ENCODE data around the gene EPS8.

Gene EPS8

DNA sequence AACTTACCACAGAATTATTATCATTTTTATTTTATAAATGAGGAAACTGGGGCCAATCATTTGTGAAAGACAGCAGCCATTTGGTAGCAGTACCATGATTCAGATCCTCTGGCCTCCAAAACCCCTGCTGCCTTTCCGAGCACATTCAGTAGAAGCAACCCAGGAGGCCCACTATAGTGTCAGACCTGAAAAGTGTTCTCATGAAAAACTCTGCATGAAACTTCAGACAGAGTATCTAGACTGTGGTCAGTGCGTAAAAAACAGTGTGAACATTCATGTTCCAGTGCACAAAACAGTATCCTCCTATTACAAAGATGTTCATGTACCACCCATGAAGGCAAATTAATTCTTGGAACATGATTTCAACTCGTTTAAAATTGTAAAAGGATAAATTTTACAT is 112.0 kb downstream of the EPS8 start:
- Mint-ChIP-seq H3K27me3 (peaks cover 0 to 15% of the 10 kb centered on the region in 2 donors), H3K4me1 (ENCODE audit: low read depth in 2 of 2) (no peaks in the 10 kb centered on the region), H3K4me3 (no peak overlapping the region), H3K27ac (no peak overlapping the region), H3K9me3 (no peaks in the 10 kb centered on the region), H3K36me3 (ENCODE audit: insufficient read depth) (no peaks in the 10 kb centered on the region)
- DNase-seq (no peak), ATAC-seq (replicated peaks) (no peak)

DNA sequence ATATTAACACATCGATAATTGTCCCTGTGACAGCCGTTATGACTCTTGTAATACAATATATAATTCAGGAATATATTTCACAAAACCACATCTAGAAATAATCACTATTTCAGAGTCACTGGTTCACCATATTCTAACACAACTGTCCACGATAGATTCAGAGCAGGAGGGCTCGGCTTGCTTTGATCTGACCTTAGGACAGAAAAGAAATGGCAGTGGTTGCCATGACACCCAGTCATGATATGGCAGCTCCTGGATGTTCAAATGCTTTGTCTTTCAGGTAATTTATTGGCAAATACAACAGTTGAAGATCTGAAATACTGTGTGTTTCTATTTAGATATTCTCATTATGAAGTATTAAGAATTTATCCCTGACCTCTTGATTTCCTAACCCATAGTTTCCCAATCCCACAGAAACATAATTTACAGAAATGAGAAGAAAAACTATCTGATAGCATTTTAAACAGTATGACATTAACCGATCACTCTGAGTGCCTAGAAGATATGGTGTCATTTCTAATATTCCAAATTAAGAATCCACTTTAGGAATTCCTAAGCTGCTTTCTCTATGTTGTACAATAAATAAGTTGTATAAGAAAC is 116.4 kb downstream of the EPS8 start:
- H3K4me1 Mint-ChIP-seq (ENCODE audit: low read depth in 2 of 2): no peaks in the 10 kb centered on the region
- DNase-seq: no peak
- no peak overlapping the region for H3K4me3 Mint-ChIP-seq
- no peaks in the 10 kb centered on the region for H3K9me3 Mint-ChIP-seq
- H3K27me3 Mint-ChIP-seq: no peaks in the 10 kb centered on the region
- no peak for ATAC-seq (replicated peaks)
- no peak overlapping the region for H3K27ac Mint-ChIP-seq
- H3K36me3 Mint-ChIP-seq (ENCODE audit: insufficient read depth): no peaks in the 10 kb centered on the region

DNA sequence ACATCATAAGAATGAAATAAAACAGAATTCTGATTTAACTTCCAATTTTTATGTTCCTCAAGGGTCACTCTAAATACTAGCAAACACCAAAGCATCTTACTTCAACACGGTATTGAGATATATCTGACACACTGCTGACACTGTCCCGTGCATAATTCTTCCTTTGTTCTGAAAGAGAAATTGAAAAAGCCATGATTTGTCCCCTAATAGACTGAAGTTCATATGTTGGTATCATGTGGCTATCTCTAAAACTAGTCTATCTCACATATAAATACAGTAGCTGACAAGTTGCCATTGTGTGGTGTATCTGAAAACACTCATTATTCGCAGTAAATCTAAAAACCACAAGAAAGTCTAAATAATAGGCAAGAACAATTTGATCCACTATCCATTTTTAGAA is 118.4 kb downstream of the EPS8 start:
- Mint-ChIP-seq H3K36me3 (ENCODE audit: insufficient read depth) (no peaks in the 10 kb centered on the region), H3K4me1 (ENCODE audit: low read depth in 2 of 2) (no peaks in the 10 kb centered on the region), H3K4me3 (no peak overlapping the region), H3K27ac (no peak overlapping the region), H3K9me3 (no peaks in the 10 kb centered on the region), H3K27me3 (no peaks in the 10 kb centered on the region)
- ATAC-seq (replicated peaks): no peak
- no peak for DNase-seq

DNA sequence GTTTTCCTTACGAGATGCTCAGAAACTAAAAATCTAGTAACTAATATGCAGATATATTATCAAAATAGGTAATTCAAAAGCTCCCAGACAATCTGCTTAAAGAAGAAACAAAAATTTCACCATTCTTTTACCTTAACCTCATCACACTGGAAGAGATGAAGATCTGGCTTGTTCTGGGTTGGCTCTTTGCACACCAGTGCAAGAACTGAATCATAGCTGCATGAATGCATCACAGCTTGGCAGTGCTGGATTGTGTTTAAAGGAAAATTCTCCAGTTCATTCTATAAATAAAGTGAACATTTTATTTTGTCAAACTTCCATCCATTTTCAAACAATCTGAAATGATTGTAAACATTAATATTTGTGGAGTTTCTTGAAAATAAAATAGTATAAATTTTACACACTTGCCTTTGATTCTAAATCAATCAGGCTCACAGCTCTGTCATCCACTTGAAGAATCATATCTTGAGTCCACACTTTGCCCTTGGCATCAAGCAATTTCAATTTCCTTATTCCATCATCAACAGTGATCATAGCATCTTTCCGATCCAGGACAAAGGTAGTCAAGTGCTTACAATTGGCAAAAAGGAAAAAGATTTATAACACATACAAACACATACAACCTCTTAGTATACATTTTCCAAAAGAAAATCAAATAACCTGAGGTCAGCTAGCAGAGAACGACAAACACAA is 119.8 kb downstream of the EPS8 start:
- DNase-seq: no peak
- no peaks in the 10 kb centered on the region for H3K4me1 Mint-ChIP-seq (ENCODE audit: low read depth in 2 of 2)
- H3K4me3 Mint-ChIP-seq: no peak overlapping the region
- ATAC-seq (replicated peaks): no peak
- H3K36me3 Mint-ChIP-seq (ENCODE audit: insufficient read depth): no peaks in the 10 kb centered on the region
- H3K27ac Mint-ChIP-seq: no peak overlapping the region
- H3K27me3 Mint-ChIP-seq: no peaks in the 10 kb centered on the region
- H3K9me3 Mint-ChIP-seq: no peaks in the 10 kb centered on the region

DNA sequence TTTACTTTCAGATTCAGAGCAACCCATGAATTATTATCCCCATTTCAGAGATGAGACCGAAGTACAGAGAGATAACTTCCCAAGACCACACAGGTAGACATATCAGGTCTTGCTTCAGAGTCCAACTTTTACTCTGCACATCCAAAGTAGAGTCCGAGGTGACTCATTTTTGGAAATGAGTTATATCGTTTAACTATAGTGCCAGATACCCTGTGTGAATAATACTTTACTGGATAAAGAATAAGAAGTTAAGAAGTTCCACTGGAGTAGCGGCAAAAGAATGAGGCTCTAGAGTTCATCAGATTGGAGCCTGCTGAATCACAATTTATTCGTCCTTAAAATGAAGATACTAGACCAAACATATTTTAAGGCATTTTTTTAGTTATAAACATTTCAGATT is 124.7 kb downstream of the EPS8 start:
- Mint-ChIP-seq H3K9me3 (no peaks in the 10 kb centered on the region), H3K4me1 (ENCODE audit: low read depth in 2 of 2) (no peaks in the 10 kb centered on the region), H3K36me3 (ENCODE audit: insufficient read depth) (no peaks in the 10 kb centered on the region), H3K27me3 (no peaks in the 10 kb centered on the region), H3K4me3 (no peak overlapping the region), H3K27ac (no peak overlapping the region)
- ATAC-seq (replicated peaks) (no peak), DNase-seq (no peak)

DNA sequence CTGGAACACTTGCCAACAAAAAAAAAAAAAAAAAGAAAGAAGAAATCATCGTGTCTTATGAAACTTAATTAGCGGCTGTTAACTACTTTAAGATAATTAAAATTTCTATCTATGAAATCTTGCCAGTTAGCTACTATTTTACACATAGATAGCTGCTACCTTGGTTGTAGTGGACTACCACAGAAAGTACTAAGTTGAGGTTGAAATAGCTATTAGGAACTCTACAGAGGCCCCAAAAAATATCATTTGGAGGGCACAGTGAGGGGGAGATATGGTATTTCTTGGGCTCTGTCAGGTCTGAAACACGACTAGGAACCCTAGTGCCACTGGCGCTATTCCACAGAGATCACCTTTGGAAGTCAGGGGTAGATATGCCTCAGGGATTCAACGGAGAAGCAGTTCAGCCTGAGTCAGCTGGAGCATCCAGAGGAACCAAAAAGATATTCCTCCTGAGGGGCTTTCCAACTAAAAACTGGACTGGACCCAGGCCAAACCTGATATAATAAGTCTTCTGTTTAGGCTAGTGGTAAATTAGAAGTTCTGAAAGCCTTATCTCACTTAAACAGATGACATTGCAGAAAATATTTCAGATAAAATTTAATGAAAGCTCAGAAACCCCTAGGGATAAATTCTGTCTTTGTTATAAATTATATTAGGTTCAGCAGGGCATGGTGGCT is 126.1 kb downstream of the EPS8 start:
- H3K27ac Mint-ChIP-seq: no peak overlapping the region
- no peaks in the 10 kb centered on the region for H3K36me3 Mint-ChIP-seq (ENCODE audit: insufficient read depth)
- H3K4me3 Mint-ChIP-seq: no peak overlapping the region
- ATAC-seq (replicated peaks) (no peak), DNase-seq (no peak)
- no peaks in the 10 kb centered on the region for H3K4me1 Mint-ChIP-seq (ENCODE audit: low read depth in 2 of 2)
- H3K27me3 Mint-ChIP-seq: no peaks in the 10 kb centered on the region
- no peaks in the 10 kb centered on the region for H3K9me3 Mint-ChIP-seq

GRCh38 chr12:15662303-15662980 is 126.7 kb downstream of the EPS8 start:
- Mint-ChIP-seq H3K4me3 (no peak overlapping the region), H3K27me3 (no peaks in the 10 kb centered on the region)
- no peak for DNase-seq

GRCh38 chr12:15651371-15651770 is 137.8 kb downstream of the EPS8 start:
- Mint-ChIP-seq H3K27me3 (peaks cover 0 to 7% of the 10 kb centered on the region in 2 donors), H3K9me3 (no peaks in the 10 kb centered on the region), H3K27ac (no peak overlapping the region), H3K4me1 (ENCODE audit: low read depth in 2 of 2) (no peaks in the 10 kb centered on the region), H3K36me3 (ENCODE audit: insufficient read depth) (no peaks in the 10 kb centered on the region), H3K4me3 (no peak overlapping the region)
- DNase-seq (no peak), ATAC-seq (replicated peaks) (no peak)

More at GRCh38 chr12:15662303-15662980, 126.7 kb downstream of the EPS8 start:
- Mint-ChIP-seq H3K27ac (no peak overlapping the region), H3K36me3 (ENCODE audit: insufficient read depth) (no peaks in the 10 kb centered on the region), H3K9me3 (no peaks in the 10 kb centered on the region), H3K4me1 (ENCODE audit: low read depth in 2 of 2) (no peaks in the 10 kb centered on the region)
- ATAC-seq (replicated peaks): no peak

DNA sequence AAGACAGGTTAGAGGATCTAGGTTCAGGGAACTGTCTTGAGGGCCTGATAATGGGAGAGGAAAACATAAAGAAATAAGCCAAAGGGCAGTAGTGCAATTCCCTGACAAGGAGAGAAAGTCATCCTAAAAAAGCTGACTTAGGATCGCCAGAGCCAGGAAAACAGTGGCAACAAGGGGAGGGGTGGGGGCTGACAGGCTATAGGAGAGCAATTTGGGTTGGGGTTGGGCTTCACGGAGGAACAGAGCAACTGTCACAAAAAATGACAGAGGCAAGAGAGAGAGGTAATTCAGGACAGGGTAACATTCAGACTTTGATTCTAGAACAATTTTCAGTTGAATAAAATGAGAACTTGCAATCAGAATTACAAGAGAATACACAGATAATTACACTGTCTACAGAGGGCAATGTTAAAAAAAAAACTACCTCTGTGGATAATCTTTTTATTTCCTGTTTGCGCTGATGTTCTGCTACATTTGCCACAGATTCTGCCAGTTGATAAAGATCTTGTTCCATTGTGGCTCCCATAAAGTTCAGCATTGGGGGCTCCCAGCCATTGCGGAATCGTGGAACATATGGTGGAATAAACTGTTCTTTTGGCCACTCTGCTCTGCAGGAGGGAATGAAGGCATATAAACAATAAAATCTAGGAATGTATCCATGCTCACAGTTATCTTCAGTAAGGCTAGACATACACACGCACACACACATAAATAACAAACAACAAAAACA is 138.6 kb downstream of the EPS8 start:
- ATAC-seq (replicated peaks) (no peak), DNase-seq (no peak)
- H3K27me3 Mint-ChIP-seq: peaks cover 0 to 7% of the 10 kb centered on the region in 2 donors
- H3K27ac Mint-ChIP-seq: no peak overlapping the region
- H3K4me1 Mint-ChIP-seq (ENCODE audit: low read depth in 2 of 2): no peaks in the 10 kb centered on the region
- H3K4me3 Mint-ChIP-seq: no peak overlapping the region
- H3K9me3 Mint-ChIP-seq: no peaks in the 10 kb centered on the region
- no peaks in the 10 kb centered on the region for H3K36me3 Mint-ChIP-seq (ENCODE audit: insufficient read depth)

DNA sequence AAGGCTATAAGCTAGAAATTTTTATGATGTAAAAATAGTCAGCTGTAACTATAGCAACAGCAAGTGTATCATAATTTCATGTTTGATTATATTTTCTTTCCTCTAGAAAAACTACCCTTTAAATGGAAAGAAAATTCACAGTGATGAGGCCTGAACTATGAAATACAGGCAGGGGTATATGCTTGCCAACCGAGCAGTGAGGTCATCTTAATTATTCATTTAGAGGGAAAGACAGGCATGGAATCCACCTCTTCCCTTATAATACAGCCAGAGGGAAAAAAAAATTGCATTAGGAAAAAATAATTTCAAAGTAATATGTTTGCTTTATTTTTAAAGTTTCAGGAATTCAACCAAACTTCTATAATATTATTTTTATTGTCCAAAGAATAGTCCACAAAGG is 139.8 kb downstream of the EPS8 start:
- Mint-ChIP-seq H3K4me3 (no peak overlapping the region), H3K4me1 (ENCODE audit: low read depth in 2 of 2) (no peaks in the 10 kb centered on the region)

DNA sequence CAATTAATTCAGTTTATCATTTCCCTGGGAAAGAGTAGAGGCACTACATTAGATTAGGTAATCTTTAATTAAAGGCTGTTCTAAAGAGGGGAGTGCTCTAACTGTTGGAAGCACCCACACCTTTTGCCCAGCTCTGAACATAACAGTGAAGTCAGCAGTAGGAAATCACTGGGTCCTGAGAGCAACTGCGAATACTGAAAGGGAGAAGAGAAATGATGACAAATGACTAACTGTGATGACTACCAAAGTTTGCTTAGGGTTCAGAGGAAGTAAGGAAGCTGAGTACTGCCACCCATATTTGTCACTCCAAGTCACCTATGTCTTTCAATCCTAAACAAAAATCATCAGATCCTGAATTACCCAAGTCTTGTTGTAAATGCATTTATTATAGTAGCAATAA is 140.6 kb downstream of the EPS8 start:
- peaks cover 0 to 7% of the 10 kb centered on the region in 2 donors for H3K27me3 Mint-ChIP-seq
- H3K27ac Mint-ChIP-seq: no peak overlapping the region
- no peaks in the 10 kb centered on the region for H3K9me3 Mint-ChIP-seq
- DNase-seq (no peak), ATAC-seq (replicated peaks) (no peak)
- H3K36me3 Mint-ChIP-seq (ENCODE audit: insufficient read depth): no peaks in the 10 kb centered on the region
- H3K4me3 Mint-ChIP-seq: no peak overlapping the region
- H3K4me1 Mint-ChIP-seq (ENCODE audit: low read depth in 2 of 2): no peaks in the 10 kb centered on the region

More for the DNA sequence above, 139.8 kb downstream of the EPS8 start:
- no peak for DNase-seq
- no peaks in the 10 kb centered on the region for H3K9me3 Mint-ChIP-seq
- H3K27ac Mint-ChIP-seq: no peak overlapping the region
- H3K27me3 Mint-ChIP-seq: peaks cover 0 to 7% of the 10 kb centered on the region in 2 donors
- no peaks in the 10 kb centered on the region for H3K36me3 Mint-ChIP-seq (ENCODE audit: insufficient read depth)
- ATAC-seq (replicated peaks): no peak

- no peak overlapping the region for H3K4me3 Mint-ChIP-seq
- no peaks in the 10 kb centered on the region for H3K36me3 Mint-ChIP-seq (ENCODE audit: insufficient read depth)
- H3K9me3 Mint-ChIP-seq: no peaks in the 10 kb centered on the region
- no peak for DNase-seq
- ATAC-seq (replicated peaks): no peak
- no peak overlapping the region for H3K27ac Mint-ChIP-seq
- H3K4me1 Mint-ChIP-seq (ENCODE audit: low read depth in 2 of 2): no peaks in the 10 kb centered on the region
- H3K27me3 Mint-ChIP-seq: peaks cover 0 to 7% of the 10 kb centered on the region in 2 donors
Observed at GRCh38 chr12:15646581-15646980, 142.6 kb downstream of the EPS8 start.

DNA sequence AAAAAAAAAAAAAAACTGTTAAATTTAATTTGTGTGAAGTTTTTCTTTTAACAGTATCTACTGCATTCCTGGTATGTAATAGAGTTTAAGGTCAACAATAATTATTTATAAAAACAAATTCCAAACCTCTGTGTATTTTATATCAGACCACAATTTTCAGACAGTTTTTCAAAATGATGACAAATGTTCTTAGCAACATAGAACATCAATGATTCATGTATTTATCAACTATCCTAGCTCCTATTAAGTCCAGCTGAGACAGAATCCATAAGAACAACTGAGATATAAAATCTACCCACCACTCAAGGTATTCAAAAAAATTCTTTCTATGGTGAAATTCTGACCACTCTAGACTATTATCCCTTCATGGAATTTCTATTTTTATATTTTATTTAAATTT is 144.5 kb downstream of the EPS8 start:
- ATAC-seq (replicated peaks) (no peak), DNase-seq (no peak)
- H3K9me3 Mint-ChIP-seq: no peaks in the 10 kb centered on the region
- no peak overlapping the region for H3K27ac Mint-ChIP-seq
- H3K27me3 Mint-ChIP-seq: peaks cover 0 to 6% of the 10 kb centered on the region in 2 donors
- no peaks in the 10 kb centered on the region for H3K4me1 Mint-ChIP-seq (ENCODE audit: low read depth in 2 of 2)
- H3K36me3 Mint-ChIP-seq (ENCODE audit: insufficient read depth): no peaks in the 10 kb centered on the region
- no peak overlapping the region for H3K4me3 Mint-ChIP-seq

Measured in effector memory CD8-positive, alpha-beta T cell (primary cell).